Measurements from ENCODE around the gene COL4A4. TPM values are rescaled to one million over a fixed set of nuclear protein-coding genes. Genes with fewer than 3 reads are reported as not detected.

The COL4A4 gene
- total and polyA plus RNA-seq, 2 of the 13 experiments (the other 11 are each of a cell fraction or from before 2014, with no cell fraction given) = not detected

DNA sequence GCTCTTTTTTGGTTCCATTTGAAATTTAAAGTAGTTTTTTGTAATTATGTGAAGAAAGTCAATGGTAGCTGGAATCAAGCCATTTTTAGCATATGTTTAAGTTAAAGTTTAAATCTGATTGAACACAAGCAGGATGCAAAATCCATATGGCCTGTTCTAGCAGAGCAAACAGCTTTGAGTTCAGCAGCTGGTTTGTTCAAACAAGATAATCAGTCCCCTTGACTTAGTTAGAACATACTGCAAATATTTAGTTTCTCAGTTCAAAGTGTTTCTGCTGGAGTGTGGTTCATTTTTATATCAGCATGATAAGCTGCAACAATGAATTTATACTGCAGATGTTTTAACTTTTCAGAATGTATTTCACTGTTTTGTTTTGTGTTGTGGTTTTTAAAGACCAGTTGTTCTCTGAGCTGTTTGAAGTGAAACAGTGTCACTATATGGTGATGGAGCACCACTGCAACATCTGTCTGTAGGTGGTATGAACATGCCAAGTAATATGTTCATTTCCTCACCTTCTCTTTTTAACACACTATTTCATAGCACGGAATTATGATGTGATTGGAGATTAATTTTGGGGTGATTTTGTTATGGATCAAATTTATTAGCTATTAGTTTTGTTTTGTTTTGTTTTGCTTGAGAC, 125.3 kb downstream of the COL4A4 start (continued):
- TF ChIP-seq, protein P1, sequence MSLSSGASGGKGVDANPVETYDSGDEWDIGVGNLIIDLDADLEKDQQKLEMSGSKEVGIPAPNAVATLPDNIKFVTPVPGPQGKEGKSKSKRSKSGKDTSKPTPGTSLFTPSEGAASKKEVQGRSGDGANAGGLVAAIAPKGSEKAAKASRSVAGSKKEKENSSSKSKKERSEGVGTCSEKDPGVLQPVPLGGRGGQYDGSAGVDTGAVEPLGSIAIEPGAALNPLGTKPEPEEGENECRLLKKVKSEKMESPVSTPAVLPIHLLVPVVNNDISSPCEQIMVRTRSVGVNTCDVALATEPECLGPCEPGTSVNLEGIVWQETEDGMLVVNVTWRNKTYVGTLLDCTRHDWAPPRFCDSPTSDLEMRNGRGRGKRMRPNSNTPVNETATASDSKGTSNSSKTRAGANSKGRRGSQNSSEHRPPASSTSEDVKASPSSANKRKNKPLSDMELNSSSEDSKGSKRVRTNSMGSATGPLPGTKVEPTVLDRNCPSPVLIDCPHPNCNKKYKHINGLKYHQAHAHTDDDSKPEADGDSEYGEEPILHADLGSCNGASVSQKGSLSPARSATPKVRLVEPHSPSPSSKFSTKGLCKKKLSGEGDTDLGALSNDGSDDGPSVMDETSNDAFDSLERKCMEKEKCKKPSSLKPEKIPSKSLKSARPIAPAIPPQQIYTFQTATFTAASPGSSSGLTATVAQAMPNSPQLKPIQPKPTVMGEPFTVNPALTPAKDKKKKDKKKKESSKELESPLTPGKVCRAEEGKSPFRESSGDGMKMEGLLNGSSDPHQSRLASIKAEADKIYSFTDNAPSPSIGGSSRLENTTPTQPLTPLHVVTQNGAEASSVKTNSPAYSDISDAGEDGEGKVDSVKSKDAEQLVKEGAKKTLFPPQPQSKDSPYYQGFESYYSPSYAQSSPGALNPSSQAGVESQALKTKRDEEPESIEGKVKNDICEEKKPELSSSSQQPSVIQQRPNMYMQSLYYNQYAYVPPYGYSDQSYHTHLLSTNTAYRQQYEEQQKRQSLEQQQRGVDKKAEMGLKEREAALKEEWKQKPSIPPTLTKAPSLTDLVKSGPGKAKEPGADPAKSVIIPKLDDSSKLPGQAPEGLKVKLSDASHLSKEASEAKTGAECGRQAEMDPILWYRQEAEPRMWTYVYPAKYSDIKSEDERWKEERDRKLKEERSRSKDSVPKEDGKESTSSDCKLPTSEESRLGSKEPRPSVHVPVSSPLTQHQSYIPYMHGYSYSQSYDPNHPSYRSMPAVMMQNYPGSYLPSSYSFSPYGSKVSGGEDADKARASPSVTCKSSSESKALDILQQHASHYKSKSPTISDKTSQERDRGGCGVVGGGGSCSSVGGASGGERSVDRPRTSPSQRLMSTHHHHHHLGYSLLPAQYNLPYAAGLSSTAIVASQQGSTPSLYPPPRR (CRISPR knock-in tag; IDR thresholded peaks at IDR 0.05; ENCODE audit: borderline replicate concordance) = peak; percentile 93
- TF ChIP-seq HHEX (CRISPR knock-in tag; IDR thresholded peaks at IDR 0.05) (peak; percentile 84), FOXM1 (CRISPR knock-in tag; IDR thresholded peaks at IDR 0.05) (no peak), ZNF672 (CRISPR knock-in tag; IDR thresholded peaks at IDR 0.05) (no peak), ZEB1 (IDR thresholded peaks at IDR 0.05; ENCODE audit: insufficient replicate concordance, low read depth) (no peak), SP2 (CRISPR knock-in tag; IDR thresholded peaks at IDR 0.05) (no peak), EP300 (IDR thresholded peaks at IDR 0.05; ENCODE audit: low read depth in 2 of 2, low read length in 2 of 2) (peak in 1 of 2 experiments; percentile 84; a peak in 2 of 4 replicates), EP300 (CRISPR knock-in tag; IDR thresholded peaks at IDR 0.05; ENCODE audit: borderline replicate concordance) (no peak), GFI1 (CRISPR knock-in tag; IDR thresholded peaks at IDR 0.05; ENCODE audit: borderline replicate concordance) (peak; percentile 89), ZNF121 (CRISPR knock-in tag; IDR thresholded peaks at IDR 0.05) (peak; percentile 69; the same call in 1 of the 2 replicates), CREM (IDR thresholded peaks at IDR 0.05) (peak; percentile 62; the same call in 1 of the 2 replicates), CREM (CRISPR knock-in tag; IDR thresholded peaks at IDR 0.05) (no peak), RXRB (CRISPR knock-in tag; IDR thresholded peaks at IDR 0.05; ENCODE audit: borderline replicate concordance) (peak; percentile 44; the same call in 1 of the 2 replicates), REPIN1 (CRISPR knock-in tag; IDR thresholded peaks at IDR 0.05; ENCODE audit: borderline replicate concordance, low read depth) (peak; percentile 56; the same call in 1 of the 2 replicates), SP1 (IDR thresholded peaks at IDR 0.05) (no peak), SP1 (CRISPR knock-in tag; IDR thresholded peaks at IDR 0.05) (no peak), ZNF644 (CRISPR knock-in tag; IDR thresholded peaks at IDR 0.05; ENCODE audit: low read depth) (0 out of 2 replicates have a peak, but pooled peaks have one; percentile 25), ARNTL (CRISPR knock-in tag; IDR thresholded peaks at IDR 0.05) (no peak), ZNF350 (CRISPR knock-in tag; IDR thresholded peaks at IDR 0.05; ENCODE audit: borderline replicate concordance, low read depth) (no peak), TCF7 (IDR thresholded peaks at IDR 0.05; ENCODE audit: low read depth) (peak; percentile 88), SMAD1 (CRISPR knock-in tag; IDR thresholded peaks at IDR 0.05; ENCODE audit: borderline replicate concordance, low read depth) (no peak), DPF2 (CRISPR knock-in tag; IDR thresholded peaks at IDR 0.05; ENCODE audit: borderline replicate concordance, low read depth) (peak; percentile 75; the same call in 1 of the 2 replicates), ISL2 (CRISPR knock-in tag; IDR thresholded peaks at IDR 0.05) (peak; percentile 95)
- TF ChIP-seq, protein P2, sequence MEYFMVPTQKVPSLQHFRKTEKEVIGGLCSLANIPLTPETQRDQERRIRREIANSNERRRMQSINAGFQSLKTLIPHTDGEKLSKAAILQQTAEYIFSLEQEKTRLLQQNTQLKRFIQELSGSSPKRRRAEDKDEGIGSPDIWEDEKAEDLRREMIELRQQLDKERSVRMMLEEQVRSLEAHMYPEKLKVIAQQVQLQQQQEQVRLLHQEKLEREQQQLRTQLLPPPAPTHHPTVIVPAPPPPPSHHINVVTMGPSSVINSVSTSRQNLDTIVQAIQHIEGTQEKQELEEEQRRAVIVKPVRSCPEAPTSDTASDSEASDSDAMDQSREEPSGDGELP (IDR thresholded peaks at IDR 0.05; ENCODE audit: borderline replicate concordance, low read depth) = peak; percentile 99
- TF ChIP-seq, protein P3, sequence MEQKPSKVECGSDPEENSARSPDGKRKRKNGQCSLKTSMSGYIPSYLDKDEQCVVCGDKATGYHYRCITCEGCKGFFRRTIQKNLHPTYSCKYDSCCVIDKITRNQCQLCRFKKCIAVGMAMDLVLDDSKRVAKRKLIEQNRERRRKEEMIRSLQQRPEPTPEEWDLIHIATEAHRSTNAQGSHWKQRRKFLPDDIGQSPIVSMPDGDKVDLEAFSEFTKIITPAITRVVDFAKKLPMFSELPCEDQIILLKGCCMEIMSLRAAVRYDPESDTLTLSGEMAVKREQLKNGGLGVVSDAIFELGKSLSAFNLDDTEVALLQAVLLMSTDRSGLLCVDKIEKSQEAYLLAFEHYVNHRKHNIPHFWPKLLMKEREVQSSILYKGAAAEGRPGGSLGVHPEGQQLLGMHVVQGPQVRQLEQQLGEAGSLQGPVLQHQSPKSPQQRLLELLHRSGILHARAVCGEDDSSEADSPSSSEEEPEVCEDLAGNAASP (CRISPR knock-in tag; IDR thresholded peaks at IDR 0.05; ENCODE audit: borderline replicate concordance) = peak; percentile 33; the same call in 1 of the 2 replicates

Data from HepG2 (cell line).